A673 (cell line): ENCODE results near the gene IQUB. TPM values are rescaled to one million over a fixed set of nuclear protein-coding genes. Genes with fewer than 3 reads are reported as not detected.
"Not testable (repeated sequence)": the region's sequence is repeated elsewhere in the genome, so short reads cannot be mapped to it uniquely, and the experiment has no call there.

Source experiments
- BruUV-seq: library from RNA; stranded (reverse); fragments of 400-500 nt; replicated peaks from 2 replicates; lab custom pipeline; 2021; lab: Mats Ljungman, UMichigan
- CTCF ChIA-PET: fragments of 300-600 bp; sonication (Branson Sonifier 250); formaldehyde crosslinking; loops from one replicate; lab custom pipeline; 2022; ENCODE audit warnings: antibody characterized with exemption; lab: Charles Lee
- POLR2A ChIA-PET: fragments of 300-600 bp; sonication (Branson Sonifier 250); formaldehyde crosslinking; loops from one replicate; lab custom pipeline; 2022; ENCODE audit warnings: antibody characterized with exemption; ENCODE audit not compliant: low non-redundant PET; lab: Charles Lee
- DNase-seq: peaks from one replicate; pipeline ENCODE4 v3.0.0-alpha.2; 2015; ENCODE audit warnings: low spot score
- H3K27ac ChIP-seq: fragments of 200-600 bp; sonication (generic); 2 replicates; pipeline ENCODE4 v1.5.1; 2016; ENCODE audit warnings: mixed run types, low read depth, mild to moderate bottlenecking, mixed read lengths, antibody characterized with exemption, low read length; ENCODE audit not compliant: poor library complexity, severe bottlenecking
- H3K27me3 ChIP-seq: fragments of 200-600 bp; sonication (generic); replicated peaks from 2 replicates; pipeline ENCODE4 v1.6.1; 2017; ENCODE audit warnings: mixed run types, low read depth, mild to moderate bottlenecking, mixed read lengths, antibody characterized with exemption, low read length; ENCODE audit not compliant: insufficient read depth, poor library complexity
- H3K36me3 ChIP-seq: fragments of 200-600 bp; sonication (generic); 2 replicates; pipeline ENCODE4 v1.6.1; 2016; ENCODE audit warnings: mixed run types, mild to moderate bottlenecking, mixed read lengths, antibody characterized with exemption, low read length; ENCODE audit not compliant: insufficient read depth, poor library complexity, severe bottlenecking
- H3K4me1 ChIP-seq: fragments of 200-600 bp; sonication (generic); 2 replicates; pipeline ENCODE4 v1.6.1; 2017; ENCODE audit warnings: mixed run types, mild to moderate bottlenecking, mixed read lengths, antibody characterized with exemption, low read length; ENCODE audit not compliant: insufficient read depth, poor library complexity, severe bottlenecking
- H3K4me3 ChIP-seq: fragments of 200-600 bp; sonication (generic); 2 replicates; pipeline ENCODE4 v1.5.1; 2016; ENCODE audit warnings: low read depth, mixed run types, mild to moderate bottlenecking, mixed read lengths, low read length; ENCODE audit not compliant: poor library complexity, severe bottlenecking
- H3K9me3 ChIP-seq: fragments of 200-600 bp; sonication (generic); 2 replicates; pipeline ENCODE4 v1.6.1; 2016; ENCODE audit warnings: mixed run types, low read depth, mild to moderate bottlenecking, mixed read lengths, antibody characterized with exemption, low read length; ENCODE audit not compliant: poor library complexity, severe bottlenecking
- CTCF ChIP-seq: fragments of 300-800, 200-600 bp; sonication (generic); conservative IDR thresholded peaks from 2 replicates; pipeline ENCODE4 v1.5.1; 2017; ENCODE audit warnings: low read depth, mild to moderate bottlenecking, antibody characterized with exemption, low read length, moderate library complexity, mixed read lengths
- EZH2 ChIP-seq: fragments of 200-600 bp; sonication (generic); IDR thresholded peaks from 2 replicates; pipeline ENCODE4 v1.6.1; 2017; ENCODE audit warnings: borderline replicate concordance, low read depth, mild to moderate bottlenecking, mixed read lengths, antibody characterized with exemption, low read length; ENCODE audit not compliant: poor library complexity, severe bottlenecking
- intact Hi-C: fragments of 100-400 bp; cut with micrococcal nuclease; formaldehyde crosslinking; loops from one replicate; pipeline ENCODE4 v1.10.0; 2022; ENCODE audit not compliant: unreplicated experiment
- total RNA-seq: library from RNA; stranded (reverse); gene quantifications from 2 replicates; pipeline ENCODE4 v1.2.3, GENCODE V29; 2021

Gene IQUB
- total RNA-seq, 1 experiment from 2014 or later, result 0.62 TPM

- no peak overlapping the region for H3K27ac ChIP-seq
- no peak overlapping the region for H3K4me3 ChIP-seq
- H3K9me3 ChIP-seq, result no peaks in the 10 kb centered on the region
- no TSS peak for BruUV-seq
- ChIA-PET CTCF (no interaction called here), POLR2A (no interaction called here)
- H3K27me3 ChIP-seq, result no peaks in the 10 kb centered on the region
- H3K36me3 ChIP-seq, result no peaks in the 10 kb centered on the region
- TF ChIP-seq CTCF (no peak), EZH2 (no peak)
- no peak for DNase-seq
- intact Hi-C loops, result no loop called here
- H3K4me1 ChIP-seq, result no peaks in the 10 kb centered on the region
These were observed 49.2 kb downstream of the IQUB start for GRCh38 chr7:123485187-123485586.

GRCh38 chr7:123484199-123484598, 50.2 kb downstream of the IQUB start:
- Histone ChIP-seq H3K27me3 (no peaks in the 10 kb centered on the region), H3K27ac (no peak overlapping the region), H3K4me1 (no peaks in the 10 kb centered on the region), H3K36me3 (no peaks in the 10 kb centered on the region), H3K4me3 (no peak overlapping the region), H3K9me3 (no peaks in the 10 kb centered on the region)
- CTCF ChIA-PET, result no interaction called here
- no peak for DNase-seq
- no peak for TF ChIP-seq EZH2
- BruUV-seq, result no TSS peak
- POLR2A ChIA-PET, result no interaction called here
- intact Hi-C loops, result no loop called here

- Histone ChIP-seq H3K27ac (no peak overlapping the region), H3K27me3 (no peaks in the 10 kb centered on the region), H3K4me3 (no peak overlapping the region), H3K36me3 (no peaks in the 10 kb centered on the region), H3K4me1 (no peaks in the 10 kb centered on the region), H3K9me3 (no peaks in the 10 kb centered on the region)
- TF ChIP-seq EZH2 (no peak), CTCF (no peak)
- no TSS peak for BruUV-seq
- DNase-seq, result no peak
- ChIA-PET POLR2A (no interaction called here), CTCF (no interaction called here)
- intact Hi-C loops, result no loop called here
These were observed 54.3 kb downstream of the IQUB start for GRCh38 chr7:123480107-123480506.

GRCh38 chr7:123478056-123478455, 56.3 kb downstream of the IQUB start:
- CTCF ChIA-PET, H3K27me3 ChIP-seq, BruUV-seq, H3K4me3 ChIP-seq, H3K4me1 ChIP-seq, H3K36me3 ChIP-seq, H3K9me3 ChIP-seq, POLR2A ChIA-PET, intact Hi-C loops, DNase-seq, H3K27ac ChIP-seq: not testable (repeated sequence)
